SK-N-SH treated with all-trans-retinoic acid at 6 μM for 48 hours (cell line): ENCODE measurements around the gene RBM39.
"Not testable (repeated sequence)": the region's sequence is repeated elsewhere in the genome, so short reads cannot be mapped to it uniquely, and the experiment has no call there.

Experiments
- CSRNP3 ChIP-seq: fragments of 250-450 bp; sonication (Bioruptor Pico); IDR thresholded peaks from 2 replicates; pipeline ENCODE4 v1.5.1; 2021; ENCODE audit warnings: mild to moderate bottlenecking, moderate library complexity
- ISL1 ChIP-seq: fragments of 250-450 bp; sonication (Bioruptor Pico); IDR thresholded peaks from 2 replicates; pipeline ENCODE4 v2.1.2; 2022; ENCODE audit warnings: mild to moderate bottlenecking, moderate library complexity
- OSR1 ChIP-seq: fragments of 250-450 bp; sonication (Bioruptor Pico); IDR thresholded peaks from 2 replicates; pipeline ENCODE4 v1.8.0; 2022; ENCODE audit warnings: moderate library complexity, mild to moderate bottlenecking, inconsistent platforms
- RARB ChIP-seq: fragments of 250-450 bp; sonication (Bioruptor Pico); IDR thresholded peaks from 2 replicates; pipeline ENCODE4 v1.8.0; 2021; ENCODE audit warnings: mild to moderate bottlenecking, moderate library complexity
- TCF4 ChIP-seq: fragments of 250-450 bp; sonication (Bioruptor Pico); IDR thresholded peaks from 2 replicates; pipeline ENCODE4 v1.8.0; 2021; ENCODE audit warnings: mild to moderate bottlenecking, moderate library complexity, borderline replicate concordance
- ZFP30 ChIP-seq: fragments of 450-650 bp; formaldehyde crosslinking; IDR thresholded peaks from 2 replicates; pipeline ENCODE4 v1.5.0; 2022; ENCODE audit warnings: mild to moderate bottlenecking, moderate library complexity
- TF ChIP-seq, protein P1 (sequence below): fragments of 250-450 bp; sonication (Bioruptor Pico); IDR thresholded peaks from 2 replicates; pipeline ENCODE4 v1.5.1; 2020; ENCODE audit warnings: low read depth, mild to moderate bottlenecking, moderate library complexity

GRCh38 chr20:35783811-35784210 lies 41.8 kb upstream of the RBM39 start:
- TF ChIP-seq, protein P1, sequence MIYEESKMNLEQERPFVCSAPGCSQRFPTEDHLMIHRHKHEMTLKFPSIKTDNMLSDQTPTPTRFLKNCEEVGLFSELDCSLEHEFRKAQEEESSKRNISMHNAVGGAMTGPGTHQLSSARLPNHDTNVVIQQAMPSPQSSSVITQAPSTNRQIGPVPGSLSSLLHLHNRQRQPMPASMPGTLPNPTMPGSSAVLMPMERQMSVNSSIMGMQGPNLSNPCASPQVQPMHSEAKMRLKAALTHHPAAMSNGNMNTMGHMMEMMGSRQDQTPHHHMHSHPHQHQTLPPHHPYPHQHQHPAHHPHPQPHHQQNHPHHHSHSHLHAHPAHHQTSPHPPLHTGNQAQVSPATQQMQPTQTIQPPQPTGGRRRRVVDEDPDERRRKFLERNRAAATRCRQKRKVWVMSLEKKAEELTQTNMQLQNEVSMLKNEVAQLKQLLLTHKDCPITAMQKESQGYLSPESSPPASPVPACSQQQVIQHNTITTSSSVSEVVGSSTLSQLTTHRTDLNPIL (CRISPR knock-in tag): not testable (repeated sequence)
- TF ChIP-seq CSRNP3 (CRISPR knock-in tag); OSR1 (CRISPR knock-in tag); TCF4 (CRISPR knock-in tag); RARB (CRISPR knock-in tag); ISL1 (CRISPR knock-in tag); ZFP30: not testable (repeated sequence)
